ENCODE data around the gene DEFB129.
A peak's percentile ranks its signal among the peaks of the same experiment; 100 is the strongest.

Gene DEFB129

GRCh38 chr20:275791-276190, 48.7 kb downstream of the DEFB129 start:
- TF ChIP-seq CTCF (conservative IDR thresholded peaks at IDR 0.05; ENCODE audit: low read length) = no peak
- H3K4me3 ChIP-seq (ENCODE audit: low read length) = no peak overlapping the region
- no peak for DNase-seq (ENCODE audit: low read depth)

- H3K4me3 ChIP-seq (ENCODE audit: low read length) = no peak overlapping the region
- TF ChIP-seq CTCF (conservative IDR thresholded peaks at IDR 0.05; ENCODE audit: low read length) = no peak
- DNase-seq (ENCODE audit: low read depth) = no peak
Measured at GRCh38 chr20:276620-277495, 49.8 kb downstream of the DEFB129 start.

GRCh38 chr20:277496-277781, 50.4 kb downstream of the DEFB129 start:
- H3K4me3 ChIP-seq (ENCODE audit: low read length) = no peak overlapping the region
- no peak for DNase-seq (ENCODE audit: low read depth)
- TF ChIP-seq CTCF (conservative IDR thresholded peaks at IDR 0.05; ENCODE audit: low read length) = no peak

GRCh38 chr20:278181-278580, 51.1 kb downstream of the DEFB129 start:
- no peak for DNase-seq (ENCODE audit: low read depth)
- TF ChIP-seq CTCF (conservative IDR thresholded peaks at IDR 0.05; ENCODE audit: low read length) = no peak
- no peak overlapping the region for H3K4me3 ChIP-seq (ENCODE audit: low read length)

- H3K4me3 ChIP-seq (ENCODE audit: low read length) = peak overlapping the region; percentile 47
- DNase-seq (ENCODE audit: low read depth) = no peak
- TF ChIP-seq CTCF (conservative IDR thresholded peaks at IDR 0.05; ENCODE audit: low read length) = no peak
Measured at GRCh38 chr20:278607-279571, 51.8 kb downstream of the DEFB129 start.

Data from AG10803 (cell line).